HG02981 (cell line): ENCODE data around the gene HMGXB4.

ENCODE experiments used
- ATAC-seq: cut with Tn5 transposase; IDR thresholded peaks from one replicate; pipeline ENCODE4 v1.9.1; 2021; ENCODE audit warnings: mild to moderate bottlenecking, moderate library complexity; ENCODE audit not compliant: unreplicated experiment

Gene HMGXB4

DNA sequence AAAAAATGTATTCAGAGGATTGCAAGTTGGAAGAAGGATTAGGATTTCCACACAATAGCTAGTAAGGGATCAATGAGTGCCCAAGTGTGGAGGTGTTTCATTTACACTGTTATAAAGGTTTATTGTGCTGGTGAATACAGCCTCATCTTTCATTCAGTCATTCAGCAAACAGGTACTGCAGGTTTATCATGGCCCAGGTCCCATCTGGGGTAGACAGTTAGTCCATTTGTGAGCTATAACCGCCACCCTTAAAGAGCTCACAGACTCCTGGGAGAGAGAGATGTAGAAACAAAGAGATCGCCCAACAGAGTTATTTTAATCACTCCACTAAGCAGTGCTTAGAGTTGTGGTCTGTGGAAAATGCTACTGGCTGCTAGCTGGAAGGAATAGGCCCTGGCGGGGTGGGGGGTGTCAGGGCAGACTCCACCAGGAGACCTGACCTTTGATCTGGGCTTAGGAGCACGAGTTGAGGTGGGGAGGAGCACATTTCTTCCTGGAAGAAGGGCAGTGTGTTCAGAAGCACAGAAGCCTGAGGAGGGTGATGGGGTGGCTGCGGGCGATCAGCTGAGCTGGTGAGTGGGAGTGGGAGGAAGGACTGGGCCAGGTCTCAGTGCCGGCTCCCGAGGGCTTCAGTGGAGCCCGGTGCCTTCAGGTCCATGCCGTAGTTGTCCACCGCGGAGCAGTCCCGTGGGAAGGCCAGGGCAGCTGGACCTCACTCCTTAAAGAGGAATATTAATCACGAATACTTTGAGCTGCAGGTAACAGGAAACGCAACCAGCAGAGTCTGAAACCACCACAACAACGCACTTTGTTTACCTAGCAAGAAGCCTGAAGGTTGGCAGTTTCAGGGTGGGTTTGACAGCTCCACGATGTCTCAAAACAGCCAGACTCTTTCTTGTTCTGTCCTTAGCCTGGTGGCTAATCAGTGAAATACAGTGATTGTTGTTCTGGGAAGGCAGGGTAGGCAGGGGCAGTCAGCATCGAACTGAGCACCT is 53.6 kb downstream of the HMGXB4 start:
- no peak for ATAC-seq

DNA sequence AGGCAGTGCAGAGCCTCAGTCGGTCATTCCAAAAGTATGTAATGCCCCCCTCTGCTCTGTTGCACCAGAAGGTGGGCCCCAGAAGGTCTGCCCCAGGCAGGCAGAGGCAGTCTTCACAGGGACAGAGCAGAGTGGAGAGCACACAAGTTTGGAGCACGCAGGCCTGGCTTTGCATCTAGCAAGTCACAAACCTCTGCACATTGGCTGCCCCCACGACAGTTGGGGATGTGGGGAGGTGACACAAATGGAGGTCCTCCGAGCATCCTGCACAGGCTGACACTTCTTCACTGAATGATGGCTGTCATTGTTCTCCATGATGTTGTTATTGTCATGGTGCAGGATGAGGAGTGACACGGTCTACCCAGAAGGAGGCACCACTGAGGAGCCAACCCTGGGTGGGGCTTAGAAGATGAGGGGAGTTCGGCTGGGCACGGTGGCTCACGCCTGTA is 54.3 kb downstream of the HMGXB4 start:
- ATAC-seq: no peak

DNA sequence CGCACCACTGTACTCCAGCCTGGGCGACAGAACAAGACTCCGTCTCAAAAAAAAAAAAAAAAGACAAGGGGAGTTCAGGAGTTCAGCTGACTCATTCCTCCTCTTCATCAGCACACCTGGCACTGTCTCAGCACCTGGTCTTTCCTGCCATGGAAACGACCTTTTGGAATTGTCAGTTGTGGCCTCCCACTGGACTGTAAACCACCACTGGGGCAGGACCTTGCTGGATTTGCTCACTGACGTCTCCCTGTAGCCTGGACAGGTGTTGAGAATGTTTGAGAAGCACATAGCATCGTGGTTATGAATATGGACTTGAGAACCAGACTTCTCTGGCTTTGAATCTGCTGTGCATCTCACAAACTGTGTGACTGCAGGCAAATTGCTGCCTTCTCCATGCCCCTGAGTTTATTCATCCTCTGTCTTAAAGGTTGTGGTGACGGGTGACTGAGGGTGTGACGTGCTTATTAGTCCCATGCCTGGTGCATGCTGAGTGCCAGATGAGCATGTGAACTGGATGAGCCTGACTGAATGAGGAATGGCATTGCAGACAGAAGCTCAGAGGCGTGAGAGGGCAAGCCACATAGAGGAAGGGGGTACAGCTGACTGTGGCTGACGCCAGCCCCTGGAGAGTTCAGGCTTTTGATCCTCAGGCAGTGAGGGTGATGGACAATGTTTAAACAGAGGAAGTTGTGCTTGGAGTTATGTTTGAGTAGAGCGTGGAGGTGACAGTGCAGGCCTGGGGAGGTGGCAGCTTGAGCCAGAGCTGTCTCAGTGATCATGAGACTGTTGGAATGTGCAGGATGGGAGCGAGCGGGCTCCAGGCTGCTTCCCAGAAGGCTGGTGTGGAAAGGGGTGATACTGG is 55.1 kb downstream of the HMGXB4 start:
- ATAC-seq: no peak

DNA sequence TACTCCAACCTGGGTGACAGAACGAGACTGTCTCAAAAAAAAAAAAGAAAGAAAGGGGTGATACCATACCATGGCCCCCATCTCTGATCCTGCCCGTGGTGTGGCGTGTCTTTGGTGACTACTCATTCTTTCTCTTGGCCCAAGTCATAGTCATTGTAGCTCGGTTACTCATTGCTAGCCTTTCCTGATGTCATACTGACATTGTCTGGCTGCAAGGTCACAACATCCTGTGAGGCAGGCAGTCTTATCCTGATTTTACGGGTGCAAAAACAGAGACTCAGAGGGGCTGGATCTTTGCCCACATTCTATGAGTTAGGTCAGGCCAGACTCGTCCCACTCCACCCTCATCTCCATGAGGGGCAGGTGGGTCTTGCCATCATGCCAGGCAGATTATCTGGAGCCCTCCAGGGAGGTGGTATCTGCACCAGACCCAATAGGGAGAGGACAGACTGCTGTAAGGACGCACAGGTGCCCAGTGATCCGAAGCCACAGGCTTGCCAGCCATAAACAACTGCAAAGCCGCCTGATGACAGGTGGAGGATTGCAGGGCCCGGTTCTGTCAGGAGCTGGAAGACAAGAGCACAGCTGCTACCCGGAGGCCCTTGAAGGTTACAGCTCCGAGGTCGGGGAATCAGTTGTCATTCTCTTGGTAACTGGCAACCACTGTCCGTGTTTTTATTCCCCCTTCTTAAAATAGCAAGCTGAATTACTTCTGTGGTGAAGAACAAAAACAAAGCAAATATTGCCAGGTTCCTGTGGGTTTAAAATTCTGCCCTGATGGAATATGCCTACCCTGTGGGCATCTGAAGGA is 56.2 kb downstream of the HMGXB4 start:
- ATAC-seq: no peak

DNA sequence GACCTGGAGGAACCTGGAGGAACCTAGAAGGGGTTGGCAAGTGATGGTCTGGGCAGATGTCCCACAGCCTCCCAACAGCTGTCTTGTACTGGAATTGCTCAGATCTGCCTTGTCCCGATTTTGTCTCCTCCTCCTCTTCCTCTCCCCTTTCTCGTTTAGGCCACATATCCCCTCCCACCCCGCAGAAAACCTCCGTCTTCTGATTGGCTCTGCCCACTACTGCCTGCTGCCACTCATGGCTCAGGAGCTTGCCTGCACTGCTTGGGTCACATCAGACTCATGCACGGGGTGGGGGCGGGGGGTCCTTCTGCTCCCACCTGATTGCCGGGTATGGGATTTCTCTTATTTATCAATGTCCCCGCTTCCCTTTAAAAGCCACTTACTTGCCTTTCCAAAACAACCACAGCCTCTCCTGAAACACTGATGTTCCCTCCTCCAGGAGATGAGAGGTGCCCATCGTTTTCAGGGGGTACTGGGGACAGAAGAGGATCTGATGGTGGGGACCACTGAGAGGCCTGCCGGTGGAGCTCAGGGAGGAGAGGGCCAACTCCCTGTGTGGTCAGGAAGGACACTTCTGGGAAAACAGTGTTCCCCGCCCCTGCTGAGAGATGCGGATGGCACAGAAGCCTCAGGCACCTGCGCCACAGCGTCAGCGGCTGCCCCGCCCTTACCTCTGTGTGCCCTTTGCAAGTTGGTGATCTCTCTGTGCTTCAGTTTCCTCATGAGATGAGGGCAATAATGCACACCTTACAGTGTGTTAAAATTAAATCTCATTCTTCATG is 57.1 kb downstream of the HMGXB4 start:
- no peak for ATAC-seq

DNA sequence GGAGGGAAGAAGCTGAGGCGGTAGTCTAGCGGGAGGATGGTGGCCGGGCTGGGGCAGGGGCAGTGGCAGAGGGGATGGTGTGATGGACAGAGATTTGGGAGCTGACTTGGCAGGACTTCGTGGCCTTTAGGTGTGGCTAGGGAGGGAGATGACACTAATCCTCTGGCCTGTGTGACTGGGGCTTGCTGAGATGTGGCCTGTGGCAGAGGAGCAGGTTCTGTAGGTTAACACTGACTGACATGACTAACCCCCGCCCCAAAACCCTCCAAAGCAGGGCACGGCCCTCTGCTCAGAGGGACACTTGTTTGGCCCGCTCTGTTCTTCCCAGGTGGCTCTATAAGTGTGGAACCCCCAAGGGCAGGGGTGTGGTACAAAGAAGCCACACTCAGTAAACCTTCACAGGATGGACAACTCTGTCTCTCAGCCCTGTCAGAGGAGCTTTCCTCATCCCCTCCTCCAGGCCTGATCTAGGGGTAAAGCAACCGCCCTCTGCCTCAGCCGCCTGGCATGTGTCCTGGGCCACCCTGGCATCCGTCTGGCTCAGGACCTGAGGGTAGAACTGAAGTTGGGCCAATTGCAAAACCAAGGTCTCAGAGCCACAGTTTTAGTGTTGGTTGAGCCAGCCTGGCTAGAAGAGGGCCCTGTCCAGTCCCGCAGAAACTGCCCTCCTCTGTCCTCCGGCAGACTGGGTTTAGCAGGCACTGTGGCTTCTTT is 58.0 kb downstream of the HMGXB4 start:
- no peak for ATAC-seq

DNA sequence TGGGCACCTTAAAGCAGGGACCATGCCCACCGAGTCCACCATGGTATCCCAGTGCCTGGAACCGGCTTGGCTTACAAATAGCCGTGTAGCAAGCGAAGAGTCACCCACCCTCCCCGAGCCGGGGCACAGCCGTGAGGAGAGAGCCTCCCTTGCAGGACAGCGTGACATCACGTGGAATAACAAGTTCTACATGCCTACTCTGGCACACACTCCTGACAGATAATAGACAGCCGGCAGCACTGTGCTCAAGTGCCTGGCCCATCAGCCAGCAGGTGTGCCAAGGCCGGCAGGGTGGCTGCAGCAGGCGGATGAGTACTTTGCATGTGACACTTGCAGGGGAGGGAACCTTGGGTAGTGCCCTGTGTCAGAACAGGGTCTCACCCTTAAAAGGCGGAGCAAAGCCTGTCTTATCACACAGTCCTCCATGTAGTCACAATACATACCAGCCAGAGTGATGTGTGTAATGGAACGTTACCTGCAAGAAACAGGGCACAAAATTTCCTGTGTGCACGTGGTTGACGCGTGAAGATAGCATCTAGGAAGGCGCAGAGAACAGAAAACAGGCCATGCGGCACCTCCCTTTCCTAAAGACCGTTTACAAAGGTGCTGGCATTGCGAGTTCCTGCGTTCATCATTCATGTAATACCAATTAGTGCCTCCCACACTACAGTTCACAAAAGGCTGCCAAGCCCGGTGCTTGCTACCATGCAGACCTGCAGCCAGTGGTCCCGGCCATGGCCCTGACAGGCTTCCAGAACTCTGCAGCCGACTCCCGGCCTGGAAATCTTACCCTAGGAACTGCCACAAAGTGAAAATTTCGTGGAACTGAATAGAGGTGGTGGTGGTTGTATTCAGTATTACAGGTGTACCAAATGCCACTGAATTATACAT is 58.8 kb downstream of the HMGXB4 start:
- ATAC-seq: no peak

DNA sequence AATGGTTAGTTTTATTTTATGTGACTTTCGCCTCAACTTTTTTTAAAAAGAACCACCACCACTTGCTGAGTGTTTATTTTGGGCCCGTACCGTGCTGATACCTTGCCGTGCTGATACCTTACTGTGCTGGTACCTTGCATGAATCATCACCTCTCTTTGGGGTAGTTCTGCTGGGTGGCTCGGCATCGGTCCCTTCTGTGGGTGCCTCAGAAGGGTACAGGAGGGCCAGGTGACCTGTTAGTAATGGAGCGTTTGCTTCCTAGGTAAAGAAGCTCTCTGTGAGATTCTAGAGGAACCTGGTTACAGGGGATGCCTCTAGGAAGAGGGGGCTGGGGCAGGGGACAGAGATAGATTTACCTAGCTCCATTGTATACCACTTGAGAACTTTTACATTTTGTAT is 59.5 kb downstream of the HMGXB4 start:
- ATAC-seq: no peak

DNA sequence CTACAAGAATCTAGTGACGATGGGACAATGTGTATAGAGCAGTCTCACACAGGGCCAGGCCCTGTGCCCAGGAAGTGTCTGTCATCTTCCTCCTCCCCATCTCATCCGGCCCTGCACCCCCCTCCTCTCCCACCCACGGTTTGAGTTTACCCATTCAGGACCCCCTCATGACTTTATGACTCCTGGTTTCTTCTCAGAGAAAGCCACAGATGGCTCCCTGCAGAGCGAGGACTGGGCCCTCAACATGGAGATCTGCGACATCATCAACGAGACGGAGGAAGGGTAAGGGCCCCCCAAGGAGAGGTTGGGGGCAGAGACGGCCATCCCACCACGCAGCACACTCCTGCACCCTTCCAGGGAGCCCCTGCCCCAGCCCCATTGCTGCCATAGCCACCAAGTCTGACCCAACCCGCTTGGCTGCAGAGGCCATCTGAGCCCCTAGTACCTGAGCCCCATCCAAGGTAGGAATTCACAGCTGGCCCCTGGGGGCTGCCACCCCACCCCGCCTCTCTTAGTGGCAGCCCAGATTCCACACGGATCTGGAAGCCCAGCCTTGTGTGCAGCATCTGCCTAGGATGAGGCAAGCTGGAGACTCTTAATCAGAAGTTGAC is 60.5 kb downstream of the HMGXB4 start:
- no peak for ATAC-seq

DNA sequence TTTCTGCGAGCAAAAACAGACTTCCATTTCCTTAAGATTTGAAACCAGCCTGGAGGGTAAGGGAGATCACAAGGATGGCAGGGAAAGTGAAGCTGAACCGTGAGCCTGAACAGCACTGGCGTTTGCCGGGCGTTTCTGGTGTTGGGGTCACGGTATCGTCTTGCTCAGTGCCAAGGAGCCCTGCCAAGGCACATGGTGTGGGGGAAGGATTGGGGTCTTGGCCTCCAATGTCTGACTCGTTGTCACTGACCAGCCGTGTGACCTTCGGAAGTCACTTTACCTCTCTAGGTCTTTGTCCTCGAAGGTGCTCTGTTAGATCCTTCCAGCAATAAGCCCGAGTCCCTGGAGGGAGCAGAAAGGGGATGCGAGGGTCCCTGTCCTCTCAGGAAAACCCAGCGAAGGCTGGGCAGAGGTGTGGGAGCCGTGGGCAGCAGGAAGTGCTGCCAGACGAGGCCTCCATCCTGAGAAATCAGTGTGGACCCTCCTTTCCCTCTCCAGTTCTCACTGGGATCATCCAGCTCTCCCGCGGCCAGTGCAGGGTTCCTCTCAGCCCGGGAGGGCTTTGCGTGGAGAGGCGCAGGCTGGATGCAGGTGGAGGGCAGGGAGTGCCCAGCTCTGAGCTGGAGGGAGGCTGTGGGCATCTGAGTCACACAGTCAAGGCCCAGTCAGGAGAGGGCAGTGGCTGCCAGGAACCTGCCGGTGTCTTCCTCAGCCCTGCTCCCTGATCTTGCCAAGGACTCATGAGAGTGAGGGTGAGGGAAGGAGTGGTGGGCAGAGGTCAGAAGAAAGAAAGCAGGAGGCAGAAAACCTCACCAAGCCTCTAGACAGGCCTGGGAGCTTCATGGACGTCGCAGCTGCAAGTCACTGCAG is 61.3 kb downstream of the HMGXB4 start:
- ATAC-seq: no peak

DNA sequence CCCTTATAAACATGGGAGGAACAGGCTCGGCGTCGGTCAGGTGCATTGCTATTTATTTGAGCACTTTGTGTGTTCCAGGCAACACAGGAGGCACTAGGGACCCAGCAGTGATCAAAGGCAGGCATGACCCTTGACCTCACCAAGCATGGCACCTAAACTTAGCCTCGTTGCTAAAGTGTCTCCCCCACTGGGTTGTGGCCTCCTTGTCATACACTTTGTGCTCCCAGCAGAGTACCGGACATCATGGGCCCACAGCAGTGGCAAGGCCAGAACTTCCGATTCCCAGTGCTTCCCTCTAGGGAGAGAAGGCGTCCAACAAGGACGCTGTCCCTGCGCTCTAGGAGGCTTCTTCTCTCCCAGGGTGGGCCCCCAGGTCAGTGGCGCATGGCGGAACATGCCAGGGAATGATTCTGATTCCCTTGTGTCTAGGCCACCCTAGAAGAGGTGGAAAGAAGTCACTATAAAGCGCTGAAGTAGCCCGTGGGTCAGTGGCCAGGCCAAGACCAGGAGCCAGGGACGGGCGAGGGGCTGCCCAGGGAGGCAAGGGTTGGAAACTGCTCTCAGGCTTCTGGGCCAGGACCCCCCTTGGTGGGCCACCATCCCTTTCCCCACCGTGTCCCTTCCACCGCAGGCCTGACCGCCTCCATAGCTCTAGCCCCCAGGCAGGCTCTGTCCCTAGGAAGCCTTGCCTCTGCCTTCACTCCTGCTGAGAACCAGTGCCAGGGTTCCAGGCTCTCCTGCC is 62.1 kb downstream of the HMGXB4 start:
- ATAC-seq: no peak

DNA sequence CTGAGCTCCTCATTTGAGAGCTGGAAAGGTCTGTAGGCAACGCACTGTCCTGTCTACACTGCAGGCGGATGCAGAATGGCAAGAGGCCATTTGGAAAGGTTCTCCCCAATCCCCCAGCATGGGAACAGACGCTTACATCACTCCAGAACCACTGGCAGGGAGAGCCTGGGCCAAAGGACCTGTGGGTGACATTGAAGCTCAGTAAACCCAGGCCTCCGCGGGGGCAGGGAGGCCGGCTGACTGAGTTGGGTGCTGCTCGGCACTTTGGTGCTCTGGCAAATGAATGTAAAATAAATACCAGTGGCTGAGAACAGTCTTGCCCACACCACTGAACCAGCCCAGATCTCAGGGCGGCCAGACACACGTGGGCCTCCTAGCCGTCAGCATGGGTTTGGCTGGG is 64.8 kb downstream of the HMGXB4 start:
- no peak for ATAC-seq

DNA sequence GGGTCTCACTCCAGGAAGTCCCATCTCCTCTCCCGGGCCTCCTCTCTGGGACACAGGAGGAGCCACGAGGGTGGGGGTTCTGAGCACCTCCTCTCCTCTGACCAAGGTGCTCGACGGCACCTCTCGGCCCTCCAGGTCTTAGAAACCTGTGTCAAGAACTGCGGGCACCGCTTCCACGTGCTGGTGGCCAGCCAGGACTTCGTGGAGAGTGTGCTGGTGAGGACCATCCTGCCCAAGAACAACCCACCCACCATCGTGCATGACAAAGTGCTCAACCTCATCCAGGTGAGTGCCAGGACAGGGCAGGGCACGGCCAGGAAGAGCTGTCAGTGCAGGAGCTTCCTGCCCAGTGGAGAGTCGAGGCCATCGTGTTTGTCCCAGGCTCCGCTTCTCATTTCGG is 65.6 kb downstream of the HMGXB4 start:
- ATAC-seq: no peak

DNA sequence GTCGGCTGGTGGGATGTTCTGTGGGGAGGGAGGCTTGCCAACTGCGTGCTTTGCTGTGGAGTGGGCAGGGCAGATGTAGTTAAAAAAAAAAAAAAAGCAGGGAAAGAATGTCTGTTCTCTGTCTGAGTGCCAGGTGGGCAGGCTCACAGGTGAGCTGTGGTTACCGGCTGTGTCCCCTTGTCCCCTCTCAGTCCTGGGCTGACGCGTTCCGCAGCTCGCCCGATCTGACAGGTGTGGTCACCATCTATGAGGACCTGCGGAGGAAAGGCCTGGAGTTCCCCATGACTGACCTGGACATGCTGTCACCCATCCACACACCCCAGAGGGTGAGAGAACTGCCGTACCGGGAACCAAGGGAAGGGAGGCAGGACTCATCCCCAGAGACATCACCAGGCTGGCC is 66.0 kb downstream of the HMGXB4 start:
- no peak for ATAC-seq

DNA sequence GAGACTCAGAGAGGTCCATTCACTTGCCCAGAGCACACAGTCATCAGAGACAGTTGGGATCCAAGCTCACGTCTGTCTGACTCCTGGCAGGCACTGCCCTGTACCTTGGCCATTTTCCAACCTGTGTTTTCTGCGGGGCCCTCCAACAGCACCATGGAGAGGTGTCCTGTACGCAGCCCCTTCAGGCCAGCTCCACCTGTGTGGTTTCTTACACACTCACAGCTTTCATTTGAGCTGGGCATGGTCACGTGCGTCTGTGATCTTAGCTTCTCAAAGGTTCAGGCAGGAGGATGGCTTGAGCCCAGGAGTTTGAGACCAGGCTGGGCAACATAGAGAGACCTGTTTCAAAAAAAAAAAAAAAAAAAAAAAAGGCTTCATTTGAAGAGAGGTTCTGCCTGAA is 66.8 kb downstream of the HMGXB4 start:
- no peak for ATAC-seq

DNA sequence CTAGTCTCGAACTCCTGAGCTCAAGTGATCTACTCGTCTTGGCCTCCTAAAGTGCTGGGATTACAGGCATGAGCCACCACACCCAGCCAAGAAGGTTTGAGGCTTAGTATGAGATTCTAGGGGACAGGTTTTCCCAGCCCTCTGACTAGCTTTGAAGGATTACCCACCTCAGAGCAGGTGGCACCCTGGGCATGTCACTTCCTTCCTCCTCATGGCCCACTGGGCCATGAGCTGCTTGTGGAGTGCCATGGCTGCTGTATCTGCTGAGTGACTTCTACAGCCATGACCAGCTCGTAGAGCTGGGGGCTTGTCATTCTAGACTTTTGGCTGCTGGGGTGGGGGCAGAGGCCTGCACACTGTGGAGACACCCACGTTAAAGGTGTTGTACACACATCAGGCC is 67.5 kb downstream of the HMGXB4 start:
- no peak for ATAC-seq
